GM23338 (cell line): Measurements from ENCODE around the gene SAMHD1. TPM values are rescaled to one million over a fixed set of nuclear protein-coding genes. Genes with fewer than 3 reads are reported as not detected.

Experiments used
- ATAC-seq: fragments of 200-7000 bp; cut with Tn5 transposase; 3 replicates; pipeline ENCODE4 v1.9.1; 2020
- DNase-seq: peaks from one replicate; pipeline ENCODE4 v3.0.0-alpha.2; 2015; ENCODE audit warnings: low spot score
- H2AFZ ChIP-seq: fragments of 200-600 bp; sonication (generic); 2 replicates; pipeline ENCODE4 v1.8.0; 2016; ENCODE audit warnings: antibody characterized with exemption, mild to moderate bottlenecking, moderate library complexity
- H3F3A ChIP-seq: fragments of 200-600 bp; sonication (generic); replicated peaks from 2 replicates; pipeline ENCODE4 v1.8.0; 2017; ENCODE audit warnings: antibody characterized with exemption, mixed run types, low read depth
- H3K27ac ChIP-seq: fragments of 200-600 bp; sonication (generic); 2 replicates; pipeline ENCODE4 v1.6.1; 2016; ENCODE audit warnings: low read depth
- H3K27me3 ChIP-seq: fragments of 200-600 bp; sonication (generic); 2 replicates; pipeline ENCODE4 v1.8.0; 2016; ENCODE audit warnings: mild to moderate bottlenecking, mixed run types, moderate library complexity; ENCODE audit not compliant: insufficient read depth
- H3K36me3 ChIP-seq: fragments of 200-600 bp; sonication (generic); 2 replicates; pipeline ENCODE4 v1.8.0; 2016; ENCODE audit warnings: mild to moderate bottlenecking; ENCODE audit not compliant: insufficient read depth
- H3K4me1 ChIP-seq: fragments of 200-600 bp; sonication (generic); 2 replicates; pipeline ENCODE4 v1.8.0; 2016; ENCODE audit warnings: mild to moderate bottlenecking, moderate library complexity; ENCODE audit not compliant: insufficient read depth
- H3K4me2 ChIP-seq: fragments of 200-600 bp; sonication (generic); 2 replicates; pipeline ENCODE4 v1.7.1; 2017; ENCODE audit warnings: mixed run types
- H3K4me3 ChIP-seq: fragments of 200-600 bp; sonication (generic); 2 replicates; pipeline ENCODE4 v1.6.1; 2016; ENCODE audit warnings: mixed run types
- H3K79me2 ChIP-seq: fragments of 200-600 bp; sonication (generic); replicated peaks from 2 replicates; pipeline ENCODE4 v1.8.0; 2017; ENCODE audit warnings: mild to moderate bottlenecking; ENCODE audit not compliant: insufficient read depth
- H3K9me2 ChIP-seq: fragments of 200-600 bp; sonication (generic); 2 replicates; pipeline ENCODE4 v1.8.0; 2017; ENCODE audit not compliant: insufficient read depth
- H4K20me1 ChIP-seq: fragments of 200-600 bp; sonication (generic); replicated peaks from 2 replicates; pipeline ENCODE4 v1.8.0; 2017; ENCODE audit warnings: mild to moderate bottlenecking; ENCODE audit not compliant: insufficient read depth
- H3K27ac Mint-ChIP-seq: 2 replicates; pipeline ENCODE4 v1.8.0; 2020; ENCODE audit warnings: inconsistent platforms, mild to moderate bottlenecking, moderate library complexity, mixed read lengths
- H3K27me3 Mint-ChIP-seq: 3 replicates; pipeline ENCODE4 v1.8.0; 2022; ENCODE audit warnings: low read depth, mild to moderate bottlenecking, moderate library complexity, mixed read lengths, inconsistent platforms; ENCODE audit not compliant: insufficient read depth, poor library complexity
- H3K36me3 Mint-ChIP-seq: 3 replicates; pipeline ENCODE4 v1.8.0; 2021; ENCODE audit warnings: low read depth, mild to moderate bottlenecking, inconsistent platforms, moderate library complexity, mixed read lengths
- H3K4me1 Mint-ChIP-seq: 3 replicates; pipeline ENCODE4 v1.8.0; 2020; ENCODE audit warnings: mild to moderate bottlenecking, inconsistent platforms, mixed read lengths
- H3K4me3 Mint-ChIP-seq: 3 replicates; pipeline ENCODE4 v1.8.0; 2021; ENCODE audit warnings: moderate library complexity, mild to moderate bottlenecking, inconsistent platforms, mixed read lengths
- H3K9me3 Mint-ChIP-seq: 3 replicates; pipeline ENCODE4 v1.8.0; 2020; ENCODE audit warnings: moderate library complexity, mild to moderate bottlenecking, inconsistent platforms, mixed read lengths
- CREB1 ChIP-seq: fragments of 250-450 bp; sonication (Bioruptor Pico); IDR thresholded peaks from 2 replicates; pipeline ENCODE4 v1.5.0; 2020; ENCODE audit warnings: low read depth, mild to moderate bottlenecking, moderate library complexity
- EZH2phosphoT487 ChIP-seq: fragments of 200-600 bp; sonication (generic); IDR thresholded peaks from one replicate; pipeline ENCODE4 v1.8.1; 2018; ENCODE audit warnings: antibody characterized with exemption; ENCODE audit not compliant: unreplicated experiment
- NANOG ChIP-seq: IDR thresholded peaks from 2 replicates; pipeline ENCODE4 v1.6.1; 2016; ENCODE audit warnings: antibody characterized with exemption, borderline replicate concordance
- POLR2AphosphoS5 ChIP-seq: IDR thresholded peaks from 2 replicates; pipeline ENCODE4 v1.6.1; 2016; ENCODE audit warnings: antibody characterized with exemption, low read depth
- REST ChIP-seq: IDR thresholded peaks from one replicate; pipeline ENCODE4 v1.6.1; 2018; ENCODE audit warnings: antibody characterized with exemption; ENCODE audit not compliant: unreplicated experiment
- ZNF331 ChIP-seq: fragments of 250-450 bp; sonication (Bioruptor Pico); IDR thresholded peaks from 2 replicates; pipeline ENCODE4 v1.5.0; 2020; ENCODE audit warnings: low read depth, mild to moderate bottlenecking, moderate library complexity
- polyA plus RNA-seq: library from polyadenylated mRNA; unstranded; fragments of >200 nt; fragmentation: Nextera tagmentation; extraction: Ambion mirVana; gene quantifications from 2 replicates; pipeline ENCODE4 v1.2.1, GENCODE V29; 2016
- total RNA-seq: library from RNA; depleted of rRNA; stranded (reverse); fragments of >200 nt; shearing (Covaris generic); gene quantifications from 2 replicates; pipeline ENCODE4 v1.2.3, GENCODE V29; 2014
- TF ChIP-seq, protein P1 (sequence below), 2 experiments: fragments of 200-600 bp in 1 of 2; sonication (generic) in 1 of 2; conservative IDR thresholded peaks; 2 replicates each; pipeline versions ENCODE4 v1.5.1 to v1.6.1; 2016 to 2017; ENCODE audit warnings: antibody characterized with exemption in 2 of 2, low read depth in 2 of 2, mild to moderate bottlenecking in 2 of 2, moderate library complexity in 1 of 2
- TF ChIP-seq, protein P2 (sequence below): IDR thresholded peaks from 2 replicates; pipeline ENCODE4 v1.6.1; 2016; ENCODE audit warnings: antibody characterized with exemption
- TF ChIP-seq, protein P3 (sequence below): fragments of 250-450 bp; sonication (Bioruptor Pico); IDR thresholded peaks from 2 replicates; pipeline ENCODE4 v1.5.0; 2020; ENCODE audit warnings: mild to moderate bottlenecking, moderate library complexity

The SAMHD1 gene
- total and polyA plus RNA-seq, 2 experiments from 2014 or later, result 21.9 to 45.4 TPM

DNA sequence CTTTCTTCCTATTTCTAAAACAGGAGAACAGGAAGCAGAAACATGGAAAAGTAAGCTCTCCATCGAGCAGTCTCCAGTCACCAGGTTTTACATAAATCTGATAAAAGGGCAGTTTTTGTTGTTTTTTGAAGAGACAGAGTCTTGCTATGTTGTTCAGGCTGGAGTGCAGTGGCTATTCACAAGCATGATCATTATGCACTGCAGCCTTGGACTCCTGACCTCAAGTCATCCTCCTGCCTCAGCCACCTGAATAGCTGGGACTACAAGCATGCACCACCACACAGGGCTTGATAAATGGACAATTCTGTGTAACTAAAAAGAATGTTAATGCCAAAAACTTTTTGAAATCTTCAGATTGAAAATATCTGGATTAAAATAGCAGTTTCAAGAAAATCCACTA is 23.8 kb downstream of the SAMHD1 start (continued):
- TF ChIP-seq, protein P1, sequence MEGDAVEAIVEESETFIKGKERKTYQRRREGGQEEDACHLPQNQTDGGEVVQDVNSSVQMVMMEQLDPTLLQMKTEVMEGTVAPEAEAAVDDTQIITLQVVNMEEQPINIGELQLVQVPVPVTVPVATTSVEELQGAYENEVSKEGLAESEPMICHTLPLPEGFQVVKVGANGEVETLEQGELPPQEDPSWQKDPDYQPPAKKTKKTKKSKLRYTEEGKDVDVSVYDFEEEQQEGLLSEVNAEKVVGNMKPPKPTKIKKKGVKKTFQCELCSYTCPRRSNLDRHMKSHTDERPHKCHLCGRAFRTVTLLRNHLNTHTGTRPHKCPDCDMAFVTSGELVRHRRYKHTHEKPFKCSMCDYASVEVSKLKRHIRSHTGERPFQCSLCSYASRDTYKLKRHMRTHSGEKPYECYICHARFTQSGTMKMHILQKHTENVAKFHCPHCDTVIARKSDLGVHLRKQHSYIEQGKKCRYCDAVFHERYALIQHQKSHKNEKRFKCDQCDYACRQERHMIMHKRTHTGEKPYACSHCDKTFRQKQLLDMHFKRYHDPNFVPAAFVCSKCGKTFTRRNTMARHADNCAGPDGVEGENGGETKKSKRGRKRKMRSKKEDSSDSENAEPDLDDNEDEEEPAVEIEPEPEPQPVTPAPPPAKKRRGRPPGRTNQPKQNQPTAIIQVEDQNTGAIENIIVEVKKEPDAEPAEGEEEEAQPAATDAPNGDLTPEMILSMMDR (conservative IDR thresholded peaks at IDR 0.05; ENCODE audit: low read depth in 2 of 2), result no peak
- TF ChIP-seq, protein P2, sequence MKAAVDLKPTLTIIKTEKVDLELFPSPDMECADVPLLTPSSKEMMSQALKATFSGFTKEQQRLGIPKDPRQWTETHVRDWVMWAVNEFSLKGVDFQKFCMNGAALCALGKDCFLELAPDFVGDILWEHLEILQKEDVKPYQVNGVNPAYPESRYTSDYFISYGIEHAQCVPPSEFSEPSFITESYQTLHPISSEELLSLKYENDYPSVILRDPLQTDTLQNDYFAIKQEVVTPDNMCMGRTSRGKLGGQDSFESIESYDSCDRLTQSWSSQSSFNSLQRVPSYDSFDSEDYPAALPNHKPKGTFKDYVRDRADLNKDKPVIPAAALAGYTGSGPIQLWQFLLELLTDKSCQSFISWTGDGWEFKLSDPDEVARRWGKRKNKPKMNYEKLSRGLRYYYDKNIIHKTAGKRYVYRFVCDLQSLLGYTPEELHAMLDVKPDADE, result no peak
- TF ChIP-seq CREB1 (CRISPR knock-in tag) (no peak), ZNF331 (CRISPR knock-in tag) (no peak)

- H3K4me3 ChIP-seq, result no peak overlapping the region
- no peak for DNase-seq
These were observed 24.8 kb downstream of the SAMHD1 start for GRCh38 chr20:36926653-36927200.

More at GRCh38 chr20:36926653-36927200, 24.8 kb downstream of the SAMHD1 start:
- Histone ChIP-seq H4K20me1 (no peaks in the 10 kb centered on the region), H3F3A (0 out of 2 replicates have a peak, but pooled peaks cover 3% of the 10 kb centered on the region), H3K79me2 (no peaks in the 10 kb centered on the region), H3K27me3 (no peaks in the 10 kb centered on the region), H3K27ac (no peak overlapping the region), H3K4me2 (no peak overlapping the region), H3K9me2 (no peaks in the 10 kb centered on the region), H3K4me1 (0 out of 2 replicates have a peak, but pooled peaks cover 8% of the 10 kb centered on the region), H3K36me3 (peaks cover 5% of the 10 kb centered on the region), H2AFZ (no peak overlapping the region)
- Mint-ChIP-seq H3K36me3 (peaks cover 48% of the 10 kb centered on the region), H3K4me1 (peaks cover 10% of the 10 kb centered on the region), H3K4me3 (no peak overlapping the region), H3K27ac (no peak overlapping the region), H3K27me3 (no peaks in the 10 kb centered on the region), H3K9me3 (no peaks in the 10 kb centered on the region)
- no peak for ATAC-seq
- TF ChIP-seq EZH2phosphoT487, result no peak
- TF ChIP-seq ZNF331 (CRISPR knock-in tag), result no peak
- no peak for TF ChIP-seq POLR2AphosphoS5
- TF ChIP-seq, protein P3, sequence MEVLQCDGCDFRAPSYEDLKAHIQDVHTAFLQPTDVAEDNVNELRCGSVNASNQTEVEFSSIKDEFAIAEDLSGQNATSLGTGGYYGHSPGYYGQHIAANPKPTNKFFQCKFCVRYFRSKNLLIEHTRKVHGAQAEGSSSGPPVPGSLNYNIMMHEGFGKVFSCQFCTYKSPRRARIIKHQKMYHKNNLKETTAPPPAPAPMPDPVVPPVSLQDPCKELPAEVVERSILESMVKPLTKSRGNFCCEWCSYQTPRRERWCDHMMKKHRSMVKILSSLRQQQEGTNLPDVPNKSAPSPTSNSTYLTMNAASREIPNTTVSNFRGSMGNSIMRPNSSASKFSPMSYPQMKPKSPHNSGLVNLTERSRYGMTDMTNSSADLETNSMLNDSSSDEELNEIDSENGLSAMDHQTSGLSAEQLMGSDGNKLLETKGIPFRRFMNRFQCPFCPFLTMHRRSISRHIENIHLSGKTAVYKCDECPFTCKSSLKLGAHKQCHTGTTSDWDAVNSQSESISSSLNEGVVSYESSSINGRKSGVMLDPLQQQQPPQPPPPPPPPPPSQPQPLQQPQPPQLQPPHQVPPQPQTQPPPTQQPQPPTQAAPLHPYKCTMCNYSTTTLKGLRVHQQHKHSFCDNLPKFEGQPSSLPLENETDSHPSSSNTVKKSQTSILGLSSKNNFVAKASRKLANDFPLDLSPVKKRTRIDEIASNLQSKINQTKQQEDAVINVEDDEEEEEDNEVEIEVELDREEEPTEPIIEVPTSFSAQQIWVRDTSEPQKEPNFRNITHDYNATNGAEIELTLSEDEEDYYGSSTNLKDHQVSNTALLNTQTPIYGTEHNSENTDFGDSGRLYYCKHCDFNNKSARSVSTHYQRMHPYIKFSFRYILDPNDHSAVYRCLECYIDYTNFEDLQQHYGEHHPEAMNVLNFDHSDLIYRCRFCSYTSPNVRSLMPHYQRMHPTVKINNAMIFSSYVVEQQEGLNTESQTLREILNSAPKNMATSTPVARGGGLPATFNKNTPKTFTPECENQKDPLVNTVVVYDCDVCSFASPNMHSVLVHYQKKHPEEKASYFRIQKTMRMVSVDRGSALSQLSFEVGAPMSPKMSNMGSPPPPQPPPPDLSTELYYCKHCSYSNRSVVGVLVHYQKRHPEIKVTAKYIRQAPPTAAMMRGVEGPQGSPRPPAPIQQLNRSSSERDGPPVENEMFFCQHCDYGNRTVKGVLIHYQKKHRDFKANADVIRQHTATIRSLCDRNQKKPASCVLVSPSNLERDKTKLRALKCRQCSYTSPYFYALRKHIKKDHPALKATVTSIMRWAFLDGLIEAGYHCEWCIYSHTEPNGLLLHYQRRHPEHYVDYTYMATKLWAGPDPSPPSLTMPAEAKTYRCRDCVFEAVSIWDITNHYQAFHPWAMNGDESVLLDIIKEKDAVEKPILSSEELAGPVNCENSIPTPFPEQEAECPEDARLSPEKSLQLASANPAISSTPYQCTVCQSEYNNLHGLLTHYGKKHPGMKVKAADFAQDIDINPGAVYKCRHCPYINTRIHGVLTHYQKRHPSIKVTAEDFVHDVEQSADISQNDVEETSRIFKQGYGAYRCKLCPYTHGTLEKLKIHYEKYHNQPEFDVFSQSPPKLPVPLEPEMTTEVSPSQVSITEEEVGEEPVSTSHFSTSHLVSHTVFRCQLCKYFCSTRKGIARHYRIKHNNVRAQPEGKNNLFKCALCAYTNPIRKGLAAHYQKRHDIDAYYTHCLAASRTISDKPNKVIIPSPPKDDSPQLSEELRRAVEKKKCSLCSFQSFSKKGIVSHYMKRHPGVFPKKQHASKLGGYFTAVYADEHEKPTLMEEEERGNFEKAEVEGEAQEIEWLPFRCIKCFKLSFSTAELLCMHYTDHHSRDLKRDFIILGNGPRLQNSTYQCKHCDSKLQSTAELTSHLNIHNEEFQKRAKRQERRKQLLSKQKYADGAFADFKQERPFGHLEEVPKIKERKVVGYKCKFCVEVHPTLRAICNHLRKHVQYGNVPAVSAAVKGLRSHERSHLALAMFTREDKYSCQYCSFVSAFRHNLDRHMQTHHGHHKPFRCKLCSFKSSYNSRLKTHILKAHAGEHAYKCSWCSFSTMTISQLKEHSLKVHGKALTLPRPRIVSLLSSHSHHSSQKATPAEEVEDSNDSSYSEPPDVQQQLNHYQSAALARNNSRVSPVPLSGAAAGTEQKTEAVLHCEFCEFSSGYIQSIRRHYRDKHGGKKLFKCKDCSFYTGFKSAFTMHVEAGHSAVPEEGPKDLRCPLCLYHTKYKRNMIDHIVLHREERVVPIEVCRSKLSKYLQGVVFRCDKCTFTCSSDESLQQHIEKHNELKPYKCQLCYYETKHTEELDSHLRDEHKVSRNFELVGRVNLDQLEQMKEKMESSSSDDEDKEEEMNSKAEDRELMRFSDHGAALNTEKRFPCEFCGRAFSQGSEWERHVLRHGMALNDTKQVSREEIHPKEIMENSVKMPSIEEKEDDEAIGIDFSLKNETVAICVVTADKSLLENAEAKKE, result no peak
- TF ChIP-seq REST, result no peak
- TF ChIP-seq NANOG, result no peak
- TF ChIP-seq, protein P2, result no peak
